Loucy (cell line): Measurements from ENCODE around the gene TRNP1.

Experiments
- EZH2phosphoT487 ChIP-seq: fragments of 200-600 bp; IDR thresholded peaks from 2 replicates; pipeline ENCODE4 v1.6.1; 2018; ENCODE audit warnings: antibody characterized with exemption, mild to moderate bottlenecking, moderate library complexity, borderline replicate concordance
- TF ChIP-seq, protein P1 (sequence below): fragments of 200-600 bp; sonication (generic); conservative IDR thresholded peaks from 2 replicates; pipeline ENCODE4 v1.5.1; 2014; ENCODE audit warnings: mild to moderate bottlenecking, antibody characterized with exemption, low read length

DNA sequence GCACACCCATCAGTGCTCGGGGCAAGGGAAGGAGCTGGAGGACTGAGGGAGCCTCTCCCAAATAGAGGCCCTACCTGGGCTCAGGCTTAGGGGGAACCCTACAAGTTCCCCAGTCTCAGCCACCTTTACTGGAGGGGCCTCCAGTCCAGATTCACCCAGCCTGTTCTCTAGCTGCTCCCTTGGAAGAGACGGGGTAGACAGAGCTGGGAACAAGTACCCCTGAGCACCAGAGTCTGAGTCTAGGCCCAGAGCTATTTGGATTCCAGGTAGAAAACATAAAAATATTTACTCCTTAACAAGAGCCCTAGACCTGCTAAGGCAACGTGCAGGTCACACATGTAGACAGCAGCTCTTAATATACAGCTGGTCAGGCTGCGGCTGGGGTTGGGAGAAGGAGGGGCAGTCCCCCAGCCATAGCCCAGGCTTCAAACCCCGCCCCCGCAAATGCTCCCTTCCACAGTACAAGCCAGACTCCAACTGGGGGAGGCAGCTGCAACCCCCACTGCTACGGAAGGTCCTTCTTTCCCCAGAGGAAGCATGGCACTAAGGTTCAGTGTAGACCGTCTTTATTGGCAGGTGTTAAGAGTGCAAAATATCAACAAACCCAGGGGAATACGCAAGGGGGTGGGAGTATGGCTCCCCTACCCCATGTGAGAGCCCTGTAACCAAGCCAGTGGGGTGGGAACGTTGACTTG lies 11.1 kb downstream of the TRNP1 start:
- TF ChIP-seq, protein P1, sequence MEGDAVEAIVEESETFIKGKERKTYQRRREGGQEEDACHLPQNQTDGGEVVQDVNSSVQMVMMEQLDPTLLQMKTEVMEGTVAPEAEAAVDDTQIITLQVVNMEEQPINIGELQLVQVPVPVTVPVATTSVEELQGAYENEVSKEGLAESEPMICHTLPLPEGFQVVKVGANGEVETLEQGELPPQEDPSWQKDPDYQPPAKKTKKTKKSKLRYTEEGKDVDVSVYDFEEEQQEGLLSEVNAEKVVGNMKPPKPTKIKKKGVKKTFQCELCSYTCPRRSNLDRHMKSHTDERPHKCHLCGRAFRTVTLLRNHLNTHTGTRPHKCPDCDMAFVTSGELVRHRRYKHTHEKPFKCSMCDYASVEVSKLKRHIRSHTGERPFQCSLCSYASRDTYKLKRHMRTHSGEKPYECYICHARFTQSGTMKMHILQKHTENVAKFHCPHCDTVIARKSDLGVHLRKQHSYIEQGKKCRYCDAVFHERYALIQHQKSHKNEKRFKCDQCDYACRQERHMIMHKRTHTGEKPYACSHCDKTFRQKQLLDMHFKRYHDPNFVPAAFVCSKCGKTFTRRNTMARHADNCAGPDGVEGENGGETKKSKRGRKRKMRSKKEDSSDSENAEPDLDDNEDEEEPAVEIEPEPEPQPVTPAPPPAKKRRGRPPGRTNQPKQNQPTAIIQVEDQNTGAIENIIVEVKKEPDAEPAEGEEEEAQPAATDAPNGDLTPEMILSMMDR: no peak
- no peak for TF ChIP-seq EZH2phosphoT487
